Adipose tissue (tissue), 3 donors: ENCODE results near the gene PSMD13. TPM values are rescaled to one million over a fixed set of nuclear protein-coding genes. Genes with fewer than 3 reads are reported as not detected.

Experiments used
- H3K27ac ChIP-seq: one replicate; pipeline ENCODE4 v1.5.1; 2013; ENCODE audit warnings: low read depth, low read length
- WGBS, 3 donors: extraction: QIAGEN DNeasy Blood & Tissue Kit; methylation state at CpG; one replicate each; pipeline ENCODE4 v1.1.7; 2013; 5-methylcytosine and 5-hydroxymethylcytosine counted together
- polyA plus RNA-seq, 3 donors: library from polyadenylated mRNA; stranded (reverse); fragments of 200-250 nt; gene quantifications; one replicate each; pipeline ENCODE4 v1.2.3, GENCODE V29; 2013
- donor health status: healthy with polysubstance abuse.
- donor health status: Bipolar disorder and iron deficiency.
- donor health status: healthy.

The PSMD13 gene
- polyA plus RNA-seq, 3 donors = 65.7 to 121 (median 98.5) TPM

- H3K27ac ChIP-seq = no peak overlapping the region
- 84 to 90% (median 87%) methylated on average over 47 to 48 of the region's 48 CpGs for WGBS, 3 donors
These were observed 53.2 kb downstream of the PSMD13 start for GRCh38 chr11:289712-290620.

GRCh38 chr11:290621-291231 is 54.0 kb downstream of the PSMD13 start:
- H3K27ac ChIP-seq = no peak overlapping the region
- WGBS, 3 donors = 90 to 91% (median 91%) methylated on average over 13 of the region's 13 CpGs

GRCh38 chr11:291281-292210 is 54.8 kb downstream of the PSMD13 start:
- 89 to 94% (median 91%) methylated on average over 39 to 44 of the region's 44 CpGs for whole genome bisulfite sequencing, 3 donors
- H3K27ac ChIP-seq = no peak overlapping the region

- no peak overlapping the region for H3K27ac ChIP-seq
- WGBS, 3 donors = 91 to 94% (median 92%) methylated on average over 27 to 29 of the region's 29 CpGs
These were observed 55.7 kb downstream of the PSMD13 start for GRCh38 chr11:292211-293121.

GRCh38 chr11:293271-293851 is 56.6 kb downstream of the PSMD13 start:
- 88 to 92% (median 92%) methylated on average over 18 of the region's 18 CpGs for WGBS, 3 donors
- H3K27ac ChIP-seq = no peak overlapping the region

GRCh38 chr11:293852-294661 is 57.3 kb downstream of the PSMD13 start:
- H3K27ac ChIP-seq = no peak overlapping the region
- 88 to 92% (median 91%) methylated on average over 24 to 27 of the region's 27 CpGs for WGBS, 3 donors

GRCh38 chr11:294780-295179 is 58.0 kb downstream of the PSMD13 start:
- 90 to 92% (median 91%) methylated on average over 16 of the region's 16 CpGs for WGBS, 3 donors

GRCh38 chr11:295351-296170 is 58.8 kb downstream of the PSMD13 start:
- H3K27ac ChIP-seq = no peak overlapping the region
- WGBS, 3 donors = 76 to 80% (median 79%) methylated on average over 25 to 26 of the region's 26 CpGs

More at GRCh38 chr11:294780-295179, 58.0 kb downstream of the PSMD13 start:
- H3K27ac ChIP-seq = no peak overlapping the region

GRCh38 chr11:296171-297050 is 59.6 kb downstream of the PSMD13 start:
- 70 to 83% (median 79%) methylated on average over 34 to 35 of the region's 35 CpGs for WGBS, 3 donors

GRCh38 chr11:297051-297585 is 60.3 kb downstream of the PSMD13 start:
- 59 to 63% (median 63%) methylated on average over 9 to 13 of the region's 13 CpGs for WGBS, 3 donors
- H3K27ac ChIP-seq = no peak overlapping the region

More at GRCh38 chr11:296171-297050, 59.6 kb downstream of the PSMD13 start:
- H3K27ac ChIP-seq = no peak overlapping the region

GRCh38 chr11:297586-298405 is 61.0 kb downstream of the PSMD13 start:
- WGBS, 3 donors = 47 to 63% (median 47%) methylated on average over 26 of the region's 26 CpGs
- no peak overlapping the region for H3K27ac ChIP-seq

- 48 to 68% (median 60%) methylated on average over 15 of the region's 15 CpGs for WGBS, 3 donors
- no peak overlapping the region for H3K27ac ChIP-seq
These were observed 61.8 kb downstream of the PSMD13 start for GRCh38 chr11:298406-299065.
